WTC11 (cell line): ENCODE measurements around the gene FALEC. TPM values are rescaled to one million over a fixed set of nuclear protein-coding genes. Genes with fewer than 3 reads are reported as not detected.

Source experiments
- ATF1 ChIP-seq: sonication (generic); formaldehyde crosslinking; IDR thresholded peaks from 2 replicates; pipeline ENCODE4 v1.8.1; 2023; ENCODE audit warnings: mild to moderate bottlenecking, moderate library complexity, missing genetic modification reagents
- CREM ChIP-seq: sonication (generic); formaldehyde crosslinking; IDR thresholded peaks from 2 replicates; pipeline ENCODE4 v1.8.1; 2022; ENCODE audit warnings: mild to moderate bottlenecking, missing genetic modification reagents, moderate library complexity
- E2F1 ChIP-seq: sonication (generic); formaldehyde crosslinking; IDR thresholded peaks from 2 replicates; pipeline ENCODE4 v1.8.0; 2022; ENCODE audit warnings: mild to moderate bottlenecking, missing genetic modification reagents
- ETV6 ChIP-seq: sonication (generic); formaldehyde crosslinking; IDR thresholded peaks from 2 replicates; pipeline ENCODE4 v1.8.1; 2022; ENCODE audit warnings: mild to moderate bottlenecking, missing genetic modification reagents
- GABPB1 ChIP-seq: sonication (generic); formaldehyde crosslinking; IDR thresholded peaks from 2 replicates; pipeline ENCODE4 v1.8.1; 2023; ENCODE audit warnings: mild to moderate bottlenecking, missing genetic modification reagents
- GRHL2 ChIP-seq: fragments of 250-450 bp; sonication (Bioruptor Pico); IDR thresholded peaks from 2 replicates; pipeline ENCODE4 v1.8.0; 2022; ENCODE audit warnings: mild to moderate bottlenecking, moderate library complexity; ENCODE audit not compliant: insufficient replicate concordance, severe bottlenecking
- JAZF1 ChIP-seq: fragments of 250-450 bp; sonication (Bioruptor Pico); IDR thresholded peaks from 2 replicates; pipeline ENCODE4 v1.9.0; 2021; ENCODE audit warnings: moderate library complexity, mild to moderate bottlenecking, inconsistent platforms
- MXD4 ChIP-seq: fragments of 250-450 bp; sonication (Bioruptor Pico); IDR thresholded peaks from 2 replicates; pipeline ENCODE4 v1.8.0; 2021; ENCODE audit warnings: mild to moderate bottlenecking, moderate library complexity, borderline replicate concordance
- MYBL2 ChIP-seq: sonication (generic); formaldehyde crosslinking; IDR thresholded peaks from 2 replicates; pipeline ENCODE4 v1.8.1; 2023; ENCODE audit warnings: mild to moderate bottlenecking, moderate library complexity, missing genetic modification reagents
- NFYB ChIP-seq: sonication (generic); formaldehyde crosslinking; conservative IDR thresholded peaks from 2 replicates; pipeline ENCODE4 v1.8.0; 2022; ENCODE audit warnings: low read depth, missing genetic modification reagents
- NR3C1 ChIP-seq: sonication (generic); formaldehyde crosslinking; conservative IDR thresholded peaks from 2 replicates; pipeline ENCODE4 v1.8.1; 2023; ENCODE audit warnings: low read depth, mild to moderate bottlenecking, missing genetic modification reagents
- OVOL2 ChIP-seq: fragments of 250-450 bp; sonication (Bioruptor Pico); IDR thresholded peaks from 2 replicates; pipeline ENCODE4 v1.9.0; 2021; ENCODE audit warnings: mild to moderate bottlenecking, borderline replicate concordance
- SMAD4 ChIP-seq: sonication (generic); formaldehyde crosslinking; IDR thresholded peaks from 2 replicates; pipeline ENCODE4 v1.8.0; 2022; ENCODE audit warnings: mild to moderate bottlenecking, missing genetic modification reagents
- SOX15 ChIP-seq: fragments of 250-450 bp; sonication (Bioruptor Pico); IDR thresholded peaks from 2 replicates; pipeline ENCODE4 v1.9.0; 2021; ENCODE audit warnings: mild to moderate bottlenecking
- ZNF219 ChIP-seq: sonication (generic); formaldehyde crosslinking; IDR thresholded peaks from 2 replicates; pipeline ENCODE4 v1.8.0; 2023; ENCODE audit warnings: missing genetic modification reagents, mild to moderate bottlenecking, borderline replicate concordance
- ZNF232 ChIP-seq: sonication (generic); formaldehyde crosslinking; IDR thresholded peaks from 2 replicates; pipeline ENCODE4 v1.8.0; 2022; ENCODE audit warnings: mild to moderate bottlenecking, missing genetic modification reagents
- ZNF317 ChIP-seq: sonication (generic); formaldehyde crosslinking; IDR thresholded peaks from 2 replicates; pipeline ENCODE4 v1.8.1; 2023; ENCODE audit warnings: low read depth, mild to moderate bottlenecking, moderate library complexity, missing genetic modification reagents, borderline replicate concordance
- ZSCAN18 ChIP-seq: fragments of 250-450 bp; sonication (Bioruptor Pico); IDR thresholded peaks from 2 replicates; pipeline ENCODE4 v2.1.2; 2022; ENCODE audit warnings: mild to moderate bottlenecking, moderate library complexity
- total RNA-seq: library from RNA; stranded (reverse); gene quantifications from 3 replicates; pipeline ENCODE4 v1.2.3, GENCODE V29; 2021
- TF ChIP-seq, protein P1 (sequence below): sonication (generic); formaldehyde crosslinking; IDR thresholded peaks from 2 replicates; pipeline ENCODE4 v1.8.0; 2023; ENCODE audit warnings: missing genetic modification reagents, mild to moderate bottlenecking, borderline replicate concordance
- TF ChIP-seq, protein P2 (sequence below): fragments of 250-450 bp; sonication (Bioruptor Pico); conservative IDR thresholded peaks from 2 replicates; pipeline ENCODE4 v1.9.0; 2021; ENCODE audit warnings: mild to moderate bottlenecking
- TF ChIP-seq, protein P3 (sequence below): fragments of 200-600 bp; IDR thresholded peaks from 2 replicates; pipeline ENCODE4 v1.8.0; 2022; ENCODE audit warnings: antibody characterized with exemption
- TF ChIP-seq, protein P4 (sequence below): fragments of 250-450 bp; sonication (Bioruptor Pico); IDR thresholded peaks from 2 replicates; pipeline ENCODE4 v1.9.0; 2021; ENCODE audit warnings: mild to moderate bottlenecking
- TF ChIP-seq, protein P5 (sequence below): sonication (generic); formaldehyde crosslinking; IDR thresholded peaks from 2 replicates; pipeline ENCODE4 v1.8.1; 2023; ENCODE audit warnings: mild to moderate bottlenecking, moderate library complexity, missing genetic modification reagents
- TF ChIP-seq, protein P6 (sequence below): sonication (generic); formaldehyde crosslinking; IDR thresholded peaks from 2 replicates; pipeline ENCODE4 v1.8.1; 2023; ENCODE audit warnings: mild to moderate bottlenecking, missing genetic modification reagents, moderate library complexity

FALEC gene
- total RNA-seq, 1 experiment from 2014 or later: 1.2 TPM

GRCh38 chr1:150515328-150516049, at the start of gene FALEC (continued):
- TF ChIP-seq, protein P1, sequence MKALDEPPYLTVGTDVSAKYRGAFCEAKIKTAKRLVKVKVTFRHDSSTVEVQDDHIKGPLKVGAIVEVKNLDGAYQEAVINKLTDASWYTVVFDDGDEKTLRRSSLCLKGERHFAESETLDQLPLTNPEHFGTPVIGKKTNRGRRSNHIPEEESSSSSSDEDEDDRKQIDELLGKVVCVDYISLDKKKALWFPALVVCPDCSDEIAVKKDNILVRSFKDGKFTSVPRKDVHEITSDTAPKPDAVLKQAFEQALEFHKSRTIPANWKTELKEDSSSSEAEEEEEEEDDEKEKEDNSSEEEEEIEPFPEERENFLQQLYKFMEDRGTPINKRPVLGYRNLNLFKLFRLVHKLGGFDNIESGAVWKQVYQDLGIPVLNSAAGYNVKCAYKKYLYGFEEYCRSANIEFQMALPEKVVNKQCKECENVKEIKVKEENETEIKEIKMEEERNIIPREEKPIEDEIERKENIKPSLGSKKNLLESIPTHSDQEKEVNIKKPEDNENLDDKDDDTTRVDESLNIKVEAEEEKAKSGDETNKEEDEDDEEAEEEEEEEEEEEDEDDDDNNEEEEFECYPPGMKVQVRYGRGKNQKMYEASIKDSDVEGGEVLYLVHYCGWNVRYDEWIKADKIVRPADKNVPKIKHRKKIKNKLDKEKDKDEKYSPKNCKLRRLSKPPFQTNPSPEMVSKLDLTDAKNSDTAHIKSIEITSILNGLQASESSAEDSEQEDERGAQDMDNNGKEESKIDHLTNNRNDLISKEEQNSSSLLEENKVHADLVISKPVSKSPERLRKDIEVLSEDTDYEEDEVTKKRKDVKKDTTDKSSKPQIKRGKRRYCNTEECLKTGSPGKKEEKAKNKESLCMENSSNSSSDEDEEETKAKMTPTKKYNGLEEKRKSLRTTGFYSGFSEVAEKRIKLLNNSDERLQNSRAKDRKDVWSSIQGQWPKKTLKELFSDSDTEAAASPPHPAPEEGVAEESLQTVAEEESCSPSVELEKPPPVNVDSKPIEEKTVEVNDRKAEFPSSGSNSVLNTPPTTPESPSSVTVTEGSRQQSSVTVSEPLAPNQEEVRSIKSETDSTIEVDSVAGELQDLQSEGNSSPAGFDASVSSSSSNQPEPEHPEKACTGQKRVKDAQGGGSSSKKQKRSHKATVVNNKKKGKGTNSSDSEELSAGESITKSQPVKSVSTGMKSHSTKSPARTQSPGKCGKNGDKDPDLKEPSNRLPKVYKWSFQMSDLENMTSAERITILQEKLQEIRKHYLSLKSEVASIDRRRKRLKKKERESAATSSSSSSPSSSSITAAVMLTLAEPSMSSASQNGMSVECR: no peak
- no peak for TF ChIP-seq E2F1 (CRISPR knock-in tag)
- TF ChIP-seq OVOL2 (CRISPR knock-in tag): no peak
- TF ChIP-seq ETV6 (CRISPR knock-in tag): 0 out of 2 replicates have a peak, but pooled peaks have one; percentile 32
- TF ChIP-seq GABPB1: no peak
- TF ChIP-seq, protein P2, sequence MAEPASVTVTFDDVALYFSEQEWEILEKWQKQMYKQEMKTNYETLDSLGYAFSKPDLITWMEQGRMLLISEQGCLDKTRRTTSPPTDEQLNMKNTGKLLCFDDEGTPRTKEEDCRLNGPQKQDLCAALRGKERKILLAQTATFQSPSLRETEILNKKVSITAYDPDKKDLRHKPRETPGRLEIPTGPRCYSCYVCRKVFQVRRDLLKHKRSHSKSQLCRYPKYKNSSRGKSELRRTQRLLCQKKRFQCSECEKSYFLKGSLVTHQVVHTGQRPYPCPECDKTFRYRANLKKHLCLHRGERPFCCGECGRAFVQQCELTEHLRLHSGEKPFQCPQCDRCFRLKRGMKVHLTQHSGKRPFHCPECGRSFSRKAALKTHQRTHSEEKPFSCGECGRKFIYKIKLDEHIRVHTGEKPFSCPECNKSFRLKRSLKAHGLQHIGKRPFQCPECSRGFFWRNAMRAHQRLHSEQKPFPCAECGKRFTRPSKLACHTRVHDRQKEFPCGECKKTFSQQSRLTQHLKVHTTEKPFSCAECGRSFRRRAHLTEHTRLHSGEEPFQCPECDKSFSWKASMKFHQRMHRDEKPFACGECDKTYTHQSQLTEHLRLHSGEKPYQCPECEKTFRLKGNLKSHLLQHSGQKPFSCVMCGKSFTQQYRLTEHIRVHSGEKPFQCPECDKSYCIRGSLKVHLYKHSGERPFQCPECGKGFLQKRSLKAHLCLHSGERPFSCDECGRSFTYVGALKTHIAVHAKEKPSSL (CRISPR knock-in tag): no peak
- no peak for TF ChIP-seq ZNF232 (CRISPR knock-in tag)
- no peak for TF ChIP-seq CREM (CRISPR knock-in tag)
- TF ChIP-seq ATF1: no peak
- peak; percentile 80 for TF ChIP-seq NFYB (CRISPR knock-in tag)
- no peak for TF ChIP-seq ZNF219
- TF ChIP-seq JAZF1 (CRISPR knock-in tag): no peak
- TF ChIP-seq, protein P3, sequence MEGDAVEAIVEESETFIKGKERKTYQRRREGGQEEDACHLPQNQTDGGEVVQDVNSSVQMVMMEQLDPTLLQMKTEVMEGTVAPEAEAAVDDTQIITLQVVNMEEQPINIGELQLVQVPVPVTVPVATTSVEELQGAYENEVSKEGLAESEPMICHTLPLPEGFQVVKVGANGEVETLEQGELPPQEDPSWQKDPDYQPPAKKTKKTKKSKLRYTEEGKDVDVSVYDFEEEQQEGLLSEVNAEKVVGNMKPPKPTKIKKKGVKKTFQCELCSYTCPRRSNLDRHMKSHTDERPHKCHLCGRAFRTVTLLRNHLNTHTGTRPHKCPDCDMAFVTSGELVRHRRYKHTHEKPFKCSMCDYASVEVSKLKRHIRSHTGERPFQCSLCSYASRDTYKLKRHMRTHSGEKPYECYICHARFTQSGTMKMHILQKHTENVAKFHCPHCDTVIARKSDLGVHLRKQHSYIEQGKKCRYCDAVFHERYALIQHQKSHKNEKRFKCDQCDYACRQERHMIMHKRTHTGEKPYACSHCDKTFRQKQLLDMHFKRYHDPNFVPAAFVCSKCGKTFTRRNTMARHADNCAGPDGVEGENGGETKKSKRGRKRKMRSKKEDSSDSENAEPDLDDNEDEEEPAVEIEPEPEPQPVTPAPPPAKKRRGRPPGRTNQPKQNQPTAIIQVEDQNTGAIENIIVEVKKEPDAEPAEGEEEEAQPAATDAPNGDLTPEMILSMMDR: no peak
- no peak for TF ChIP-seq MXD4
- no peak for TF ChIP-seq SMAD4
- TF ChIP-seq, protein P4, sequence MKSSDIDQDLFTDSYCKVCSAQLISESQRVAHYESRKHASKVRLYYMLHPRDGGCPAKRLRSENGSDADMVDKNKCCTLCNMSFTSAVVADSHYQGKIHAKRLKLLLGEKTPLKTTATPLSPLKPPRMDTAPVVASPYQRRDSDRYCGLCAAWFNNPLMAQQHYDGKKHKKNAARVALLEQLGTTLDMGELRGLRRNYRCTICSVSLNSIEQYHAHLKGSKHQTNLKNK (CRISPR knock-in tag): no peak
- TF ChIP-seq ZNF317: no peak
- no peak for TF ChIP-seq ZSCAN18 (CRISPR knock-in tag)
- TF ChIP-seq NR3C1 (CRISPR knock-in tag): no peak
- TF ChIP-seq, protein P5, sequence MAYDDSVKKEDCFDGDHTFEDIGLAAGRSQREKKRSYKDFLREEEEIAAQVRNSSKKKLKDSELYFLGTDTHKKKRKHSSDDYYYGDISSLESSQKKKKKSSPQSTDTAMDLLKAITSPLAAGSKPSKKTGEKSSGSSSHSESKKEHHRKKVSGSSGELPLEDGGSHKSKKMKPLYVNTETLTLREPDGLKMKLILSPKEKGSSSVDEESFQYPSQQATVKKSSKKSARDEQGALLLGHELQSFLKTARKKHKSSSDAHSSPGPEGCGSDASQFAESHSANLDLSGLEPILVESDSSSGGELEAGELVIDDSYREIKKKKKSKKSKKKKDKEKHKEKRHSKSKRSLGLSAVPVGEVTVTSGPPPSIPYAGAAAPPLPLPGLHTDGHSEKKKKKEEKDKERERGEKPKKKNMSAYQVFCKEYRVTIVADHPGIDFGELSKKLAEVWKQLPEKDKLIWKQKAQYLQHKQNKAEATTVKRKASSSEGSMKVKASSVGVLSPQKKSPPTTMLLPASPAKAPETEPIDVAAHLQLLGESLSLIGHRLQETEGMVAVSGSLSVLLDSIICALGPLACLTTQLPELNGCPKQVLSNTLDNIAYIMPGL (CRISPR knock-in tag): no peak
- TF ChIP-seq GRHL2 (CRISPR knock-in tag): no peak
- TF ChIP-seq, protein P6, sequence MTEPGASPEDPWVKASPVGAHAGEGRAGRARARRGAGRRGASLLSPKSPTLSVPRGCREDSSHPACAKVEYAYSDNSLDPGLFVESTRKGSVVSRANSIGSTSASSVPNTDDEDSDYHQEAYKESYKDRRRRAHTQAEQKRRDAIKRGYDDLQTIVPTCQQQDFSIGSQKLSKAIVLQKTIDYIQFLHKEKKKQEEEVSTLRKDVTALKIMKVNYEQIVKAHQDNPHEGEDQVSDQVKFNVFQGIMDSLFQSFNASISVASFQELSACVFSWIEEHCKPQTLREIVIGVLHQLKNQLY: no peak
- TF ChIP-seq SOX15 (CRISPR knock-in tag): no peak
- TF ChIP-seq MYBL2 (CRISPR knock-in tag): no peak; the same call in 1 of the 2 replicates
